ENCODE data around the gene ACOX3. TPM values are rescaled to one million over a fixed set of nuclear protein-coding genes. Genes with fewer than 3 reads are reported as not detected.

Gene ACOX3
- polyA plus RNA-seq, 1 of the 3 experiments (the other 2 are of a cell fraction): 8.4 TPM

DNA sequence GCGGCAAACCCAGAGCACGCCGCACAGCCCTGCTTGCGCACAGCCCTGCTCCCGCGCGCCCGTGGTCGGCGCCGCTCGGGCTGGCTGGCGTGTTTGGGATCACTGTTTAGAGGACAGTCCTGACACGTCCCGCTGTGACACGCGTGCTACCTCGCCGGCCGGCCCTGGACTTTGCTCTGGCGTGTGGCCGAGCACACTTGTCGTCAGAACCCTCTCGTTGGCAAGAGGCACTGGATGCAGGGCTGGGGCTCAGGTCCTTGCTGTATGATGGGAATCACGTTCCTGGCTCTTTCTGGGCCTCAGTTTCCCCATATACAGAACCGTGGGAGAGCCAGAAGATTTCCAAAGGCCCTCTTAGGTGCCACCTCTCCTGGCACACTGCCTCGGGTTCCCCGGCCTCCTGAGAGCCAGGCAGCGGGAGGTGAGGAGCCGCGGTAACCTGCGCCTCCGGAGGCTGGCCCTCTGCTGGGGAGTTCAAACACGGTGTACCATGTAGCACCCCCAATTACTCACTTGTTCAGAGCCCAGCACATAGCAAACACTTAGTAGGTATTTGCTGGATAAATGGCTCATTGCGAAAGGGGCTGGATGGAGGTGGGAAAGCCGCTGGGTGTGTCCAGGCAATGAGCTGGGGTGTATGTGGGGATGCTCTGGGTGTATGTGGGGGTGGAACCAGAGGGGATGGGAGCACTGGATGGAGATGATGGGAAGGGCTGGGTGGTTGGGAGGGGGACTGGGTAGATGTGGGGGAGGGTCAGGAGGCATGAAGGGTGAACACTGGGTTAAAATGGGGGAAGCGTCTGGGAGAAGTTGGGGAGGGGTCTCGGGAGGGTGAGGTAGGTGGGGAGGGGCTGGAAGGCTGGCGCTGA, 94.3 kb downstream of the ACOX3 start:
- Histone ChIP-seq H3K9me2 (no peaks in the 10 kb centered on the region), H3K9me3 (no peaks in the 10 kb centered on the region), H3K79me2 (ENCODE audit: insufficient read depth) (no peaks in the 10 kb centered on the region), H2AFZ (ENCODE audit: low read depth) (no peak overlapping the region), H3K27ac (ENCODE audit: low read depth in 2 of 2, low read length in 1 of 2) (no peak overlapping the region), H3K4me2 (no peak overlapping the region), H3F3A (replicated peaks; ENCODE audit: insufficient read depth) (no peaks in the 10 kb centered on the region), H3K4me3 (ENCODE audit: low read depth in 2 of 2, low read length in 1 of 2) (no peak overlapping the region), H3K27me3 (ENCODE audit: insufficient read depth) (no peaks in the 10 kb centered on the region), H4K20me1 (ENCODE audit: insufficient read depth) (no peaks in the 10 kb centered on the region), H3K36me3 (replicated peaks in 1 of 2; ENCODE audit: control insufficient read depth in 1 of 2, insufficient read depth in 2 of 2, low read length in 1 of 2) (no peaks in the 10 kb centered on the region), H3K9ac (no peak overlapping the region), H3K4me1 (ENCODE audit: control insufficient read depth in 1 of 2, insufficient read depth in 2 of 2, low read depth in 1 of 2, low read length in 1 of 2) (peaks cover 0 to 7% of the 10 kb centered on the region in 2 experiments; a peak in 1 of 4 replicates)
- no peak for DNase-seq
- ChIA-PET CTCF (interaction anchor here (0.6 to 1.2 kb wide), 2 partner anchors 16 to 104 kb away, joined by 3 read pairs; no protein-coding TSS in a partner anchor), POLR2A (no interaction called here)
- WGBS (ENCODE audit: low lambda C conversion rate): 81% methylated on average over 32 of the region's 39 CpGs
- TF ChIP-seq, protein P1, sequence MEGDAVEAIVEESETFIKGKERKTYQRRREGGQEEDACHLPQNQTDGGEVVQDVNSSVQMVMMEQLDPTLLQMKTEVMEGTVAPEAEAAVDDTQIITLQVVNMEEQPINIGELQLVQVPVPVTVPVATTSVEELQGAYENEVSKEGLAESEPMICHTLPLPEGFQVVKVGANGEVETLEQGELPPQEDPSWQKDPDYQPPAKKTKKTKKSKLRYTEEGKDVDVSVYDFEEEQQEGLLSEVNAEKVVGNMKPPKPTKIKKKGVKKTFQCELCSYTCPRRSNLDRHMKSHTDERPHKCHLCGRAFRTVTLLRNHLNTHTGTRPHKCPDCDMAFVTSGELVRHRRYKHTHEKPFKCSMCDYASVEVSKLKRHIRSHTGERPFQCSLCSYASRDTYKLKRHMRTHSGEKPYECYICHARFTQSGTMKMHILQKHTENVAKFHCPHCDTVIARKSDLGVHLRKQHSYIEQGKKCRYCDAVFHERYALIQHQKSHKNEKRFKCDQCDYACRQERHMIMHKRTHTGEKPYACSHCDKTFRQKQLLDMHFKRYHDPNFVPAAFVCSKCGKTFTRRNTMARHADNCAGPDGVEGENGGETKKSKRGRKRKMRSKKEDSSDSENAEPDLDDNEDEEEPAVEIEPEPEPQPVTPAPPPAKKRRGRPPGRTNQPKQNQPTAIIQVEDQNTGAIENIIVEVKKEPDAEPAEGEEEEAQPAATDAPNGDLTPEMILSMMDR (IDR thresholded peaks at IDR 0.05): no peak
- TF ChIP-seq MEF2A (IDR thresholded peaks at IDR 0.05; ENCODE audit: borderline replicate concordance, low read depth) (no peak), REST (IDR thresholded peaks at IDR 0.05; ENCODE audit: low read depth, low read length) (no peak), ZBTB33 (IDR thresholded peaks at IDR 0.05; ENCODE audit: borderline replicate concordance, low read depth) (no peak), RAD21 (IDR thresholded peaks at IDR 0.05; ENCODE audit: low read length) (no peak), RCOR1 (IDR thresholded peaks at IDR 0.05; ENCODE audit: low read length) (no peak), PBX3 (IDR thresholded peaks at IDR 0.05) (no peak), FOSL2 (IDR thresholded peaks at IDR 0.05; ENCODE audit: borderline replicate concordance, low read depth) (no peak), SMC3 (IDR thresholded peaks at IDR 0.05; ENCODE audit: low read depth, low read length) (no peak)
